NB4 (cell line): Measurements from ENCODE around the gene NOTCH1.

ENCODE experiments used
- CTCF ChIP-seq: IDR thresholded peaks from one replicate; pipeline ENCODE4 v1.5.1; 2012; ENCODE audit warnings: low read depth, low read length
- MYC ChIP-seq: IDR thresholded peaks from 2 replicates; pipeline ENCODE4 v1.6.1; 2011; ENCODE audit warnings: low read depth, low read length

- TF ChIP-seq MYC (no peak), CTCF (no peak)
These were observed 5.7 kb upstream of the NOTCH1 start for GRCh38 chr9:136551401-136552116.
